GM18951 (cell line): ENCODE measurements around the gene ARID1A.
A peak's percentile ranks its signal among the peaks of the same experiment; 100 is the strongest.
"Not testable (repeated sequence)": the region's sequence is repeated elsewhere in the genome, so short reads cannot be mapped to it uniquely, and the experiment has no call there.

ENCODE experiments used
- POLR2A ChIP-seq: IDR thresholded peaks from 4 replicates; pipeline ENCODE4 v1.6.1; 2011; ENCODE audit warnings: mild to moderate bottlenecking; ENCODE audit not compliant: insufficient read length, insufficient read depth; ENCODE audit errors: extremely low read depth
- in situ Hi-C: fragments of 300-500 bp; cut with MboI; formaldehyde crosslinking; loops from one replicate; pipeline ENCODE4 v1.12.0; 2022; ENCODE audit warnings: low sequenced_read_pairs, mixed read lengths, inconsistent platforms; ENCODE audit not compliant: unreplicated experiment

ARID1A gene

DNA sequence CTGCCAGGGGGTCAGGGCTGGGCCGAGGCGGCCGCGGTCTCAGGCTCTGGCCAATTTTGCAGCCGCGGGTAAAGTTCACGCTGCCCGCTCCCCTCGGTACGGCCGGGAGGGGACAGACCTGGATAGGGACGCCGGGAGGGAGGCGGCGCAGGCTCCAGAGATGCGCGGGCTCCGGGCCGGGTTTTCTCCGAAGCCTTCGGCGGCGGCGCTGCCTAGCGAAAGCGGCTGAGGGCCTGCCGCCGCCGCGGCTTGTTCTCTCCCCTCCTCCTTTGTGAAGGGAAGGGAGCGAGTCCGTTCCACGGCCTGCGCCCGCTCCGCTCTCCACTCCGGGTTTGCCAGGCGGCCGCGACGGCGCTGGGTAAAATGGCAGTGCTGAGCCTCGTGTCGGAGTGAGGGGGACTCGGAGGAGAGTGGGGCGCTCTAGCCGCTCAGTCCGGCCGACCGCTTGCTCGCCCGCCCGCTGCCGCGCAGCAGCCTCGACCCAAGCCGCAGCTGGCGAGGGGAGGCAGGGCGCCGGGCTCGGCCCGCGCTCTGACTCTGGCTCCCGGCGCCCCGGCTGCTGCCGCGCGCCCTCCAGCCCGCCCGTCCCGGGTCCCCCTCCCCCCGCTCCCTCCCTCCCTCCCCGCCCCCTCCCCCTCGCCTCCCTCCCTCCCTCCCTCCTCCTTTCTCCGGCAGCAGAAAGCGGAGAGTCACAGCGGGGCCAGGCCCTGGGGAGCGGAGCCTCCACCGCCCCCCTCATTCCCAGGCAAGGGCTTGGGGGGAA, at the start of gene ARID1A:
Gene ARID1A, plus strand, starts transcription at position 660 of the 763 bp plus-strand sequence. CDS start 389 bp downstream, outside the sequence.
- in situ Hi-C loops: no loop called here
- TF ChIP-seq POLR2A: peak; percentile 92

DNA sequence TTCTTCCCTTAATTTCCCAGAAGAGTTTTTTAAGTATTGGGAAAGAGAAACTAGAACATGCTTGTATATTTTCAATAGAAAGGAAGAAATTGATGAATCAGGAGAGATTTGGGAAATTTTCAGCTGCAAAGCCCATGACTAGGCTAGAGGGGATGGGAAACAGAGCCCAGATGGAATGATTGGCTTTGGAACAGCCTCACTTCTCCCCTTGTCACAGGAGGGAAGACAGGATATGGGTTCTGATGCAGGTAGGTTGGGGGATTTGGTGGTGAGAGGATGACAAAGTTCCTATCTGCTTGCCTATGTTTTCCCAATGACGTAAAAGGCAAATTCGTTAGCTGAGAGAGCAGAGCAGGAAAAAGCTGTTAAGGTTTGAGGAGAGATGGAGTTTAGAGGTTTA, 31.0 kb upstream of the ARID1A start:
- TF ChIP-seq POLR2A: no peak
- in situ Hi-C loops: no loop called here

GRCh38 chr1:26666855-26667254, 29.0 kb upstream of the ARID1A start:
- in situ Hi-C loops: no loop called here
- no peak for TF ChIP-seq POLR2A

DNA sequence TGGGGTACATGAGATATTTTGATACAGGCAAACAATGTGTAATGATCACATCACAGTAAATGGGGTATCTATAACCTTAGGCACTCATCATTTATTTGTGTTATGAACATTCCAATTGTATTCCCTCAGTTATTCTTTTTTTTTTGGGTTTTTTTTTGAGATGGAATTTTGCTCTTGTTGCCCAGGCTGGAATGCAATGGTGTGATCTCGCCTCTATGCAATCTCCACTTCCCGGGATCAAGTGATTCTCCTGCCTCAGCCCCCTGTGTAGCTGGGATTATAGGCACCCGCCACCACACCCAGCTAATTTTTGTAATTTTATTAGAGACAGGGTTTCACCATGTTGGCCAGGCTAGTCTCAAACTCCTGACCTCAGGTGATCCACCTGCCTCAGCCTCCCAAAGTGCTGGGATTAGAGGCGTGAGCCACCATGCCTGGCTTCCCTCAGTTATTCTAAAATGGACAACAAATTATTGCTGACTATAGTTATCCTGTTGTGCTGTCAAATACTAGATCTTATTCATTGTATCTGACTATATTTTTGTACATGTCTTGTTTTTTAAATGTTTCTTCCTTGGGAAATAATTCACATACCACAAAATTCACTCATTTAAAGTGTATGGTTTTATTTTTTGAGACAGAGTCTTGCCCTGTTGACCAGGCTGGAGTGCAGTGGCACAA, 27.6 kb upstream of the ARID1A start:
- in situ Hi-C loops: not testable (repeated sequence)

GRCh38 chr1:26677306-26678115, 18.3 kb upstream of the ARID1A start:
- in situ Hi-C loops: no loop called here
- TF ChIP-seq POLR2A: no peak

GRCh38 chr1:26684763-26685508, 10.9 kb upstream of the ARID1A start:
- in situ Hi-C loops: no loop called here
- TF ChIP-seq POLR2A: no peak

- in situ Hi-C loops: no loop called here
- TF ChIP-seq POLR2A: no peak
These were observed 9.0 kb upstream of the ARID1A start for GRCh38 chr1:26686795-26687194.

DNA sequence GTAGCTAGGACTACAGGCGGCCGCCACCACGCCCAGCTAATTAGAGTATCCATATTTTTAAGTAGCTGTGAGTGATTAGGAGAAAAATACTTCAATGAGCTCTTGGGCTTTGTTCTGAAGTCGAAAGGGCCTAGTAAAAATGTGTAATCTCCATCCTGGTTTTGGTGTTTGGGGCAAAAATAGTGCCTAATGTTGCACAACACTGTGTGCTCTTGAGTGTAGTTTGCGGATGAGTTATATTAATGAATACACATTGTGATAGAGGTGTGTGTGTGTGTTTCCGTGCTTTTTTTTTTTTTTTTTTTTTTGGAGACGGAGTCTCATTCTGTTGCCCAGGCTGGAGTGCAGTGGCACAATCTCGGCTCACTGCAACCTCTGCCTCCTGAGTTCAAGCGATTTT, 6.3 kb upstream of the ARID1A start:
- in situ Hi-C loops: no loop called here
- TF ChIP-seq POLR2A: no peak

GRCh38 chr1:26690157-26690556, 5.7 kb upstream of the ARID1A start:
- in situ Hi-C loops: no loop called here

DNA sequence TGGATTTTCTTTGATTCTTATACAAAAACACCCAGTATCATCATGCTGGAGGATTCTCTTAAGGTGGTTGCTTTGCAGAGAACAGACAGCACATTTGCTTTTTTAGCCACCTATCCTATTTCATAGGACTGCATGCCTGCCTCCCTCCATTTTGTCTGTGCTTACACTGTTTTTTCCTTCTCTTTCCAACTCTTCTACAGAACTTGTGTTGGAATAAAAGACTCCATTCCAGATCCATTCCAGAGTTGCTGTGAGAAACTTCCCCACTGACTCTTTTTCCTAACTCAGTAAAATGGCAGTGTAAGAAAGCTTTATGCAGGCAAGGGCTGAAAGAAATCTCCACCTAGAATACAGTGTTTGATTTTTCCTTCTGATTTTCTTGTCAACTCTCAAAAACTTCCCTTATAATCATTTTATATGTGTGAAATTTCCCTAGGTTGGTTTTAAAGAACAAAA, 5.2 kb upstream of the ARID1A start:
- in situ Hi-C loops: no loop called here
- TF ChIP-seq POLR2A: no peak

More at GRCh38 chr1:26690157-26690556, 5.7 kb upstream of the ARID1A start:
- TF ChIP-seq POLR2A: no peak

DNA sequence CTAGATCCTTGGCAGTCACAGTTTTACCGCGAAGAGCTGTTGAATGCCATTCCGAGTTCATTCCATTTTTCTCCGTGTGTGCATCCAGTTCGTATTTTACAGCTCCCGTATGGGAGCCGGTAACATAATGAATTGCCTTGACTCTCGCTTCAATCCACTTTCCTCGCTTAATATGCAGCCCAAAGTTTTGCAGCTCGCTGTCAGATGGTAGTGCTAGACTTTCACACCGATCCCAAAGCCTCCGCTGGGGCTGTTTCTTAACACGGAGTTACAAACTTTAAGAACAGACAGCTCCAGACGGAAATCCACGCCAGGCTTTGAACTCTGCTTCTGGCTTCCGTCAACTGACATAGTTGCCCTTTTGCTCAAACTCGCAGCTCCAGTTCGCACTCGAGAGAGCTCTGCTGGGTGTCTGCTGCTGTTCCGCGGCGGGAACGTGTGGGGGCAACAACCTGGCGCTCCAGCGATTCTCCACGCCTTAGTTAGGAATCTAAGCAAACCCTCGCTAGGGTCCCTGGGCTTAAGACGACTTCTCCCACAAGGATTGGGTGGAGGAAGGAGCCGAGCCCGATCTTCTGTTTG, 3.5 kb upstream of the ARID1A start:
- in situ Hi-C loops: no loop called here
- TF ChIP-seq POLR2A: peak; percentile 86

DNA sequence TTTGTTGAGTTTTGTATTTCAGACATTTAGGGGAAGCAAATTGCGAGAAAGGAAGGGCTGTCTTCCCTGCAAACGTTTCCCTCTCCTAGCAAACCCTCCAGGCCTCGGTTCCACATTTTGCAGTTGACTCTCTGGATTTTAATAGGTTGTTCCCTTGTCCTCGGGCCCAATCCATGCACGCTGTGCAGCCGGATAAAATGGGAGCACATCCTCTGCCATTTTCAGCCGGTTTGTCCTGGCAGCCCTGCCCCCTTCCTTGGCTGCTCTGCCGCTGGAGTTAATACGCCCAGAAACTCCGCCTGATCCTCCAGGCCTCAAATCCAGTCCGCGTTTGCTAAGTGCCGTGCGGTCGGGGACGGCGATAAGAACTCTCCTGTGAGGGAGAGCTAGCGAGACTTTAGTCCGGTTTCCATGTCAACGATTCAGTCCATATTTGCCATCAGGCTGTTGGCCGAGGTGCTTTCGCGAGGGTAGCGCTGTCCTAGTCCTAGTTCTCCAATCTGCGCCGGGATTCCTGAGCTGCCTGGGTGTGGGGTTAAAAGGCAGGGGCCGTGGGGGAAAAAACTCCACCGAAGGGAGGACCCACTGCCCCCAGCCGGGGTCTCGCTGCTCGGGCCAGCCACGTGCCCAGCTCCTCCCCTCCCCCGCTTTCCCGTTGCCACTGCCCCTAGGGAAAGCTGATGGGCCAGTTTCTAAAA, 2.9 kb upstream of the ARID1A start:
- in situ Hi-C loops: no loop called here
- peak; percentile 59 for TF ChIP-seq POLR2A
